CD4-positive, CD25-positive, alpha-beta regulatory T cell (primary cell): ENCODE measurements around the gene PIGA. TPM values are rescaled to one million over a fixed set of nuclear protein-coding genes. Genes with fewer than 3 reads are reported as not detected.
A peak's percentile ranks its signal among the peaks of the same experiment; 100 is the strongest.
"Not testable (repeated sequence)": the region's sequence is repeated elsewhere in the genome, so short reads cannot be mapped to it uniquely, and the experiment has no call there.

ENCODE experiments used
- ATAC-seq, 2 donors: fragments of 150-1000 bp; cut with Tn5 transposase; one replicate each; pipeline ENCODE4 v1.10.0; 2021; ENCODE audit warnings: low read depth in 2 of 2, moderate number of reproducible peaks in 2 of 2, moderate library complexity in 1 of 2
- DNase-seq, 3 donors: peaks; one replicate each; pipeline versions ENCODE4 v3.0.0 to v3.0.0-alpha.2; 2012 to 2022; ENCODE audit warnings: mixed read lengths in 1 of 3
- H3K27ac ChIP-seq: one replicate; pipeline ENCODE4 v1.7.0; 2013; ENCODE audit warnings: mild to moderate bottlenecking, low read length; ENCODE audit not compliant: insufficient read depth, poor library complexity, severe bottlenecking
- H3K27me3 ChIP-seq: one replicate; pipeline ENCODE4 v1.7.0; 2013; ENCODE audit warnings: low read length; ENCODE audit not compliant: control insufficient read depth, insufficient read depth
- H3K36me3 ChIP-seq: one replicate; pipeline ENCODE4 v1.7.0; 2013; ENCODE audit warnings: mild to moderate bottlenecking, low read length, moderate library complexity; ENCODE audit not compliant: control insufficient read depth, insufficient read depth
- H3K4me1 ChIP-seq: 2 replicates; pipeline ENCODE4 v1.7.0; 2013; ENCODE audit warnings: mild to moderate bottlenecking, low read length; ENCODE audit not compliant: insufficient read depth, control insufficient read depth, poor library complexity, severe bottlenecking
- H3K4me3 ChIP-seq: one replicate; pipeline ENCODE4 v1.7.0; 2013; ENCODE audit warnings: low read depth, mild to moderate bottlenecking, low read length, moderate library complexity
- H3K9me3 ChIP-seq, 2 experiments: 1 replicate in 1 of 2; 2 replicates in 1 of 2; pipeline ENCODE4 v1.7.0; 2013; ENCODE audit warnings: low read length in 2 of 2, mild to moderate bottlenecking in 1 of 2, moderate library complexity in 1 of 2; ENCODE audit not compliant: control insufficient read depth in 2 of 2
- H3K27ac Mint-ChIP-seq, 3 donors: one replicate each; pipeline ENCODE4 v1.8.0; 2020 to 2022; ENCODE audit warnings: mild to moderate bottlenecking in 3 of 3, mixed read lengths in 3 of 3, moderate library complexity in 2 of 3
- H3K27me3 Mint-ChIP-seq: one replicate; pipeline ENCODE4 v1.8.0; 2022; ENCODE audit warnings: mild to moderate bottlenecking, mixed read lengths
- H3K36me3 Mint-ChIP-seq: one replicate; pipeline ENCODE4 v1.8.0; 2020; ENCODE audit warnings: mixed read lengths
- H3K4me1 Mint-ChIP-seq, 4 donors: one replicate each; pipeline ENCODE4 v1.8.0; 2020 to 2022; ENCODE audit warnings: mixed read lengths in 4 of 4, mild to moderate bottlenecking in 1 of 4
- H3K4me3 Mint-ChIP-seq, 4 donors: one replicate each; pipeline ENCODE4 v1.8.0; 2020 to 2022; ENCODE audit warnings: mild to moderate bottlenecking in 4 of 4, mixed read lengths in 4 of 4, moderate library complexity in 3 of 4
- H3K9me3 Mint-ChIP-seq, 7 donors: one replicate each; pipeline ENCODE4 v1.8.0; 2020 to 2022; ENCODE audit warnings: mixed read lengths in 7 of 7, mild to moderate bottlenecking in 3 of 7, moderate library complexity in 2 of 7
- polyA plus RNA-seq, 4 donors: library from polyadenylated mRNA; unstranded; fragments of 300-500 nt; fragmentation: Illumina TruSeq; gene quantifications; one replicate each; pipeline ENCODE4 v1.2.3, GENCODE V29; 2021
- total RNA-seq: library from RNA; stranded (reverse); gene quantifications from one replicate; pipeline ENCODE4 v1.2.3, GENCODE V29; 2022

The PIGA gene
- total and polyA plus RNA-seq, 5 donors from 2014 or later = 5.5 to 119 (median 8.2) TPM

- Mint-ChIP-seq H3K4me3 (no peak overlapping the region), H3K27ac (no peak overlapping the region), H3K4me1 (no peaks in the 10 kb centered on the region), H3K27me3 (no peaks in the 10 kb centered on the region), H3K9me3 (no peaks in the 10 kb centered on the region), H3K36me3 (peaks cover 20% of the 10 kb centered on the region)
- H3K4me3 ChIP-seq = no peak overlapping the region
- DNase-seq (no peak), ATAC-seq (no peak)
- no peak overlapping the region for H3K27ac ChIP-seq
- peaks cover 16% of the 10 kb centered on the region for H3K36me3 ChIP-seq
- H3K9me3 ChIP-seq = no peaks in the 10 kb centered on the region
- no peaks in the 10 kb centered on the region for H3K4me1 ChIP-seq
- no peaks in the 10 kb centered on the region for H3K27me3 ChIP-seq
Measured at GRCh38 chrX:15319075-15319474, 16.2 kb downstream of the PIGA start.

- ATAC-seq (no peak), DNase-seq (no peak)
- Mint-ChIP-seq H3K27me3 (no peaks in the 10 kb centered on the region), H3K4me1 (no peaks in the 10 kb centered on the region), H3K9me3 (no peaks in the 10 kb centered on the region), H3K36me3 (peaks cover 9% of the 10 kb centered on the region), H3K27ac (no peak within 1 kb of the TSS), H3K4me3 (no peak within 1 kb of the TSS)
- Histone ChIP-seq H3K36me3 (peaks cover 4% of the 10 kb centered on the region), H3K4me1 (no peaks in the 10 kb centered on the region), H3K27ac (no peak within 1 kb of the TSS), H3K9me3 (no peaks in the 10 kb centered on the region), H3K27me3 (no peaks in the 10 kb centered on the region), H3K4me3 (no peak within 1 kb of the TSS)
Measured at GRCh38 chrX:15315509-15315908, 19.8 kb downstream of the PIGA start, which contains the start of gene ASB11. Gene ASB11, minus strand, starts transcription at chrX:15315640. Its CDS starts 35 bp downstream, at chrX:15315605.

GRCh38 chrX:15314472-15314871 is 20.9 kb downstream of the PIGA start:
- Mint-ChIP-seq H3K27ac (no peak overlapping the region), H3K4me3 (no peak overlapping the region), H3K27me3 (no peaks in the 10 kb centered on the region), H3K4me1 (no peaks in the 10 kb centered on the region), H3K9me3 (no peaks in the 10 kb centered on the region), H3K36me3 (peaks cover 5% of the 10 kb centered on the region)
- no peak for ATAC-seq
- Histone ChIP-seq H3K36me3 (no peaks in the 10 kb centered on the region), H3K27ac (no peak overlapping the region), H3K4me1 (no peaks in the 10 kb centered on the region), H3K9me3 (no peaks in the 10 kb centered on the region), H3K27me3 (no peaks in the 10 kb centered on the region), H3K4me3 (no peak overlapping the region)
- DNase-seq = no peak

GRCh38 chrX:15311119-15311518 is 24.2 kb downstream of the PIGA start:
- DNase-seq (no peak), ATAC-seq (no peak)
- no peaks in the 10 kb centered on the region for H3K27me3 ChIP-seq
- H3K9me3 ChIP-seq = no peaks in the 10 kb centered on the region
- no peaks in the 10 kb centered on the region for H3K4me1 Mint-ChIP-seq
- no peak overlapping the region for H3K27ac Mint-ChIP-seq
- no peak overlapping the region for H3K4me3 Mint-ChIP-seq
- no peaks in the 10 kb centered on the region for H3K4me1 ChIP-seq
- no peaks in the 10 kb centered on the region for H3K36me3 ChIP-seq
- H3K27ac ChIP-seq = no peak overlapping the region
- no peak overlapping the region for H3K4me3 ChIP-seq
- H3K9me3 Mint-ChIP-seq = no peaks in the 10 kb centered on the region
- H3K27me3 Mint-ChIP-seq = peaks cover 4% of the 10 kb centered on the region
- no peaks in the 10 kb centered on the region for H3K36me3 Mint-ChIP-seq

GRCh38 chrX:15310117-15310516 is 25.2 kb downstream of the PIGA start:
- DNase-seq (no peak), ATAC-seq (no peak)
- Histone ChIP-seq H3K27me3 (no peaks in the 10 kb centered on the region), H3K36me3 (no peaks in the 10 kb centered on the region), H3K27ac (no peak overlapping the region), H3K4me3 (no peak overlapping the region), H3K9me3 (no peaks in the 10 kb centered on the region), H3K4me1 (no peaks in the 10 kb centered on the region)
- Mint-ChIP-seq H3K27ac (no peak overlapping the region), H3K4me1 (no peaks in the 10 kb centered on the region), H3K36me3 (no peaks in the 10 kb centered on the region), H3K9me3 (no peaks in the 10 kb centered on the region), H3K4me3 (no peak overlapping the region), H3K27me3 (peaks cover 10% of the 10 kb centered on the region)

GRCh38 chrX:15305899-15306298 is 29.4 kb downstream of the PIGA start:
- H3K27me3 Mint-ChIP-seq, ATAC-seq, H3K4me1 Mint-ChIP-seq, H3K36me3 ChIP-seq, H3K9me3 ChIP-seq, H3K4me3 Mint-ChIP-seq, H3K4me1 ChIP-seq, DNase-seq, H3K27ac ChIP-seq, H3K27me3 ChIP-seq, H3K36me3 Mint-ChIP-seq, H3K9me3 Mint-ChIP-seq, H3K27ac Mint-ChIP-seq, H3K4me3 ChIP-seq: not testable (repeated sequence)

- Histone ChIP-seq H3K36me3 (no peaks in the 10 kb centered on the region), H3K27ac (no peak overlapping the region), H3K4me3 (no peak overlapping the region), H3K4me1 (no peaks in the 10 kb centered on the region), H3K27me3 (no peaks in the 10 kb centered on the region), H3K9me3 (no peaks in the 10 kb centered on the region)
- Mint-ChIP-seq H3K36me3 (no peaks in the 10 kb centered on the region), H3K27ac (no peak overlapping the region), H3K9me3 (no peaks in the 10 kb centered on the region), H3K4me1 (no peaks in the 10 kb centered on the region), H3K27me3 (peaks cover 10% of the 10 kb centered on the region), H3K4me3 (no peak overlapping the region)
- DNase-seq = no peak
- ATAC-seq = no peak
Measured at GRCh38 chrX:15301924-15302323, 33.4 kb downstream of the PIGA start.

- Histone ChIP-seq H3K27me3 (no peaks in the 10 kb centered on the region), H3K4me1 (no peaks in the 10 kb centered on the region), H3K27ac (no peak overlapping the region), H3K4me3 (no peak overlapping the region), H3K36me3 (no peaks in the 10 kb centered on the region), H3K9me3 (no peaks in the 10 kb centered on the region)
- Mint-ChIP-seq H3K27ac (no peak overlapping the region), H3K4me1 (no peaks in the 10 kb centered on the region), H3K36me3 (no peaks in the 10 kb centered on the region), H3K9me3 (no peaks in the 10 kb centered on the region), H3K4me3 (no peak overlapping the region), H3K27me3 (no peaks in the 10 kb centered on the region)
- no peak for ATAC-seq
- DNase-seq = peak in 2 of 3 donors; percentile 5 to 18
Measured at GRCh38 chrX:15299941-15300851, 35.1 kb downstream of the PIGA start.
